ENCODE results near the gene NHERF1. TPM values are rescaled to one million over a fixed set of nuclear protein-coding genes. Genes with fewer than 3 reads are reported as not detected.

NHERF1 gene
- polyA plus RNA-seq, 5 donors = 37.9 to 74.9 (median 44.8) TPM

DNA sequence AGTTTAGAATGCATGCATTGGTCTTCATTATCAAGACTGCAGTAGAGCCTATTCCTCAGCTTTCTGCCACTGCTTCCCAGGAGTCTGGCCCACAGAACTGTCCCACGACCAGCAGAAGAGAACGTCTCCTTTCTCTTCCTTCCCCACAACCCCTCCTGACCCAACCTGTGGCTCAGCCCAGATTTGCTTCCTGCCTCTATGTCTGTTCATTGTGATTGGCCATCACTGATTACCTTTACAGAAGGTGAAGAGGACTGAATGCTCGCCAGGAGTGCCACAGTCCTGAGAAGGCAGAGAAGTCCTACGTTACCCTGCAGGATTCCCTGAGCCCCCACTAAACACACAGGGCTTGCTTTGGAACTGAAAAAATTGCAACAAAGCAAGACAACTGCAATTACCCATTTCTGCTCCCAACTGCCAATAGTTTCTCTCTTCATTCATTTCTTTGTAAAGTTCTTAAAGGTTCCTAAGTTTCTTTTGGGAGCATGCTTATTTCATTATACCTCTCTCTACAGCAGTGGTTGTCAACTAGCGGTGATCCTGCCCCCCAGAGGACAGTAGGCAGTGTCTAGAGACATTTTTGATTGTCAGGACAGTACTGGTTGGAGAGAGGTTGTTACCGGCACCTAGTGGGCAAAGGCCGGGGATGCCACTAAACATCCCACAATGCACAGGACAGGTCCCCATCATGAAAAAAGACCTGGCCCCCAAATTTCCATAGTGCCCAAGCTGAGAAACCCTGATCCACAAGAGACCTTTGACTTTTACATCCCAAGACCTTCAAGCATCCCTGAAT is 32.2 kb downstream of the NHERF1 start:
- no peak for DNase-seq

- DNase-seq = no peak
Observed at GRCh38 chr17:74782571-74782970, 34.1 kb downstream of the NHERF1 start.

GRCh38 chr17:74784125-74784810 is 35.8 kb downstream of the NHERF1 start:
- DNase-seq = no peak

DNA sequence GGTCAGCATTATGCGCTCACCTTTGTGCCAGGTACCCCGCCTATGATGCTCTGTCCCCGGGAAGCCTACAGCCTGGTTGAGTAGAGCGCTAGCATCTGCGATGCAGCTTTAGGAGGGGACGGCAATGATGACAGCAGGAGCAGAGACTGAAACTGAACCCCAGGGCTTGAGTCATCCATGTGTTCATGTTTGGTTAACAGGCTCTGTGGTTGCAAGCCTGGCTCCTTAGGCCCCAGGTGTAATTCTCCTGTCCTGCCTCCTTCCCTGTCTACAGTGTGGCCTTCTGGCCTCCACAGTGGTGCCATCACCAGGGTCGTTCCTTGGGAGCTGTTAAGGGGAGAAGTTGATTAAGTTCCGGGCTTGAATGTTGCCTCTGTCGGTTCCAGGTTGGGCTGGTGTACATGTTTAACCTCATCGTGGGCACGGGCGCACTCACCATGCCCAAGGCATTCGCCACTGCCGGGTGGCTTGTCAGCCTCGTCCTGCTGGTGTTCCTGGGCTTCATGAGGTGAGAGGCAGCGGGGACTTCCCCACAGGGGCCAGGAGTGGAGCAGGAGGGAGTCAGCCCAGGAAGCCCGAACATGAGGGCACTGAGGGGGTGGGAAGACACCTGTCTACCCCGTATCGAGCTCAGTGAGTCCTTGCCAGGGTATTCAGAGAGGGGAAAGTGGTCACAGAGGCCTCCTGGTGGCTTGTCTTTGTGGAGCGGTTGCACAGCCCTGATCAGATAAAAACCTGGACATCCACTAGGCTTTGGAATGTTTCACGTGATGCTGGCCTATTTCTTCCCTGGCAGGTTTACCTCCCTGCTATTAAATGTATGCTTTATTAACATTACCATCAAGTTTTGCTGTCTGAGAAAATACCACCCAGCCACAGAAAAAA is 36.9 kb downstream of the NHERF1 start:
- no peak for DNase-seq

- DNase-seq = no peak
Observed at GRCh38 chr17:74785981-74786360, 37.5 kb downstream of the NHERF1 start.

DNA sequence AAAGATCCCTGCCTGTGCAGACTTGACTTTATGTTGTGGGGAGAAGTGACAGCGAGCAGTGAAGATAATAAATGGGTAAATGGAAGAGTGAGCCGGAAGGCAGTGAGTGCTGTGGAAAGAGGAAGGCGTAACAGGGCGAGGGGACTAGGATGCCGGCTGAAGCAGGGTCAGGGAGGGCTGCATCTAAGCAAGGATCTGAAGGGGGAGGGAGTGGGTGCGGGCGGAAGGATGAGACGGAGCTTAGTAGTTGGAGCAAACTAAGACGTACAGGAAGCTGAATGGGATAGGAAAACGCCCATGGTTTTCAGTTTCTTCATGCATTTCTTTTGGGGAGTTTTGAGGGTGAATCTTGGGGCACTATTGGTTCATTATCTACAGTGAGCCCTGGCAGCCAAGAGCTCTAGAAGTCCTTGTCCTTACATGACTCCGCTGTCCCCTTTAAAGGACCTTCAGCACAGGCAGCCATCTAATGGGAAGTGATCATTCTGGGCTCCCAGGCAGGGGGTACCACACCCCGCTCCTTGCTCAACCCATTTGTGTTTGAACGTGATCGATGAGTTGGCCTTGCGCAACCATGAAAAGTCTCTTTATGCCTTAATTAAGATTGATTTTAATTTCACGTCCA is 38.1 kb downstream of the NHERF1 start:
- DNase-seq = no peak

DNA sequence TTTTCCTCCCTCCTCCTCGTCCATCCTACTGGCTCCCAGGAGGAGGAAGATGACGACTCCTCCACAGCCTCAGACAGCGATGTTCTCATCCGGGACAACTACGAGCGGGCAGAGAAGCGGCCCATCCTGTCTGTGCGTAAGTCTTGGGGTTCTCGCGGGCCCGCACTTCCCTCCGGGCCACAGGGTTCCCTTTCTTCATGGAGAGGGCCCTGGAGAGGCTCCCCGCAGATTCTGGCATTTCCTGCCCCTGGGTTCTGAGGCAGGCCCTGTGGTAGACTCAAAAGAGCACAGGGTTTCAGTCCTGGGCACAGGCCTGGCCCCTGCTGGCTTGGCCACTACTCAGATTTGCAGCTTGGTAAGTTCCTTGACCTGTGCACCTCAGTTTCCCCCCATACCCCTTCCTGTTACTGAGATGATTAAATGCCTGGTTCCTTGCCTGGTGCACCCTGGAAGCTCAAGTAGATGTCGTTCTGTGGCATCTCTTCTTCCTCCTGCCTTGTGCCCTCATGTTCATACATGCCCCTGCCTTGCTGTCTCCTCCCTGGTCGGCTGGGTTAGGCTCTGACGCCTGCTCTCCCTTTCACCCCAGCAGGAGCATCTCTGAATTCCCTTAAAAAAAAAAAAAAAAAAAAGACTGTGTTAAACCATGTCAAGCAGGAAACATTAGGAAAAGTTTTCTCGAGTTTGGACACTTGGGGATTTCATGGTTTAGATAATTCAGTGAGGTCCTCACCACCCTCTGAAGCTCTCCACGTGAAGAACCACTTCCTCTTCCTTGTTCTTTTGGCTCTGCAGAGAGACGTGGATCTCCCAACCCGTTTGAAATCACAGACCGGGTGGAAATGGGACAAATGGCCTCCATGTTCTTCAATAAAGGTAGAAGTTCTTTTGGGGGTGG is 42.0 kb downstream of the NHERF1 start:
- no peak for DNase-seq

DNA sequence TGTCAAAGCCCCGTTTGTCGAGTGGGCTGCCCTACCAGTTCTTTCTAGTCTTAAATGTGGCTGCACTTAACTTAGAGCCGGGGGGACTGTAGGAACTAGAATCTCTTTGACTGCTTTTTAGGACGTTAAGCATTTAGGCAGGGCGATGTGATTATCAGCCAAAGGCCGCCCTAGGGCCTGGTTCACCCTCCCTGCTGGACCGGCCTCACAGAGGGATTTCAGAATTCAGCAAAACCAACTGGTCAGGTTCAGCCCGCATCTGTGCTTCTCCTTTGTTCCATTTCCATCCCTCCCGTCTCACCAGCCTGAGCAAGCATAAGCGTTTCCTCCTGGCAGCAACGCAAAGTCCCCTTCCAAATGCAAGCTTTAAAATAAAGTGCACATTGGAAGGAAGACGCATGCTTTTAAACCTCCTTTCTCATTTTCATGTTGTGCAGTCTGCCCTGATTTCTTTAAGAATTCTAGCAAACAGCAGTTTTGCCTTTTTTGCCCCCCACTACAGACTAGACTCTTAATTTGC is 44.2 kb downstream of the NHERF1 start:
- no peak for DNase-seq

DNA sequence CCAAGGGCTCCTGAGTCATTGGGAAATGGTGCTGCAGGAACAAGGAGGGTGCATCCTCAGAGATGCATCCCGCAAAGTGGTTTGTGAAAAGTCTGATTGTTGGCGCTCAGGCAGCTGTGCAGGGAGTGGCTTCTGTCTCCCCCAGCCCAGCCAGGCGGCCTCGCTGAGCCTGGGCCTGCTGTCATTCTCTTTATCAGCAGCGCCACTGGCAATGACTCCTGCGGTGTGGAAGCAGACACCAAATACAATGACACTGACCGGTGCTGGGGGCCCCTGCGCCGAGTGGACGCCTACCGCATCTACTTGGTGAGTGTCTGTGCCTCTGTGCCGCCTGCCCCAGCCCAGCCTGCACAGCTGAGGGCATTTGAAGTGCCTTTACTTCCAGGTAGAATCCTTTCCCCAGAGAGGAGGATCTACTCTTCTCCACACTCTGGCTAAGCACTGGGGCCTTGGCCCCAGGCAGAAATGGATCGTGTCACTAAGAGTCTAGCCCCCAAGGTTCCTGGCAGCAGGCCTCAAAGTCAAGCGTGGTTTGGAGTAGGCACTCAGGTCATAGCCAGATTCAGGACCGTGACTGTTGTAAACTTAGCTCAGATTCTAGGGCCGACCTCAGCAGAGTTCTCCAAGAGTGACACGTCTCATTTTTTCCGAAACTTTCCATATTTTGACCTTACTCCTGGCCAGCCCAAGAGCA is 47.0 kb downstream of the NHERF1 start:
- DNase-seq = no peak

- DNase-seq = no peak
Observed at GRCh38 chr17:74796211-74796610, 47.8 kb downstream of the NHERF1 start.

DNA sequence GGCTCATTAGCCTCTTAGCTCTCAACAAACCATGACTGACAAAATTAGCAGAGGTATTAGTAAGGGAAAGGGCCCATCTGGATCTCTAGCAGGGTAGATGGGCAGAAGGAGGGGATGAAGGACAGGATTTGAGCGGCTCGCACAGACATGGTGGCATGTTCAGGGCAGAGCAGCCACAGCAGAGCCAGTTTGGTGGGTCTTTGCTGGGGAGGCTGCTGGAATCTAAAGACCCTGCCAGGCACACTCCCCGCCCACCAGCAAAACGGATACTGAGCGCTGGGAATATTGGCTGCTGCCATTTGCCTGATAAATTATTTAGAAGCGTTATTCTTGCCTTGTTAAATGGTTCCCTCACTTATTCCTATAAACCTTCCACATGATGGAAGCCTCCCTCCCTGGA is 48.4 kb downstream of the NHERF1 start:
- DNase-seq = no peak

- no peak for DNase-seq
Observed at GRCh38 chr17:74797824-74798223, 49.4 kb downstream of the NHERF1 start.

GRCh38 chr17:74798239-74798707 is 49.8 kb downstream of the NHERF1 start:
- DNase-seq = no peak

GRCh38 chr17:74799097-74799496 is 50.7 kb downstream of the NHERF1 start:
- DNase-seq = no peak

- no peak for DNase-seq
Observed at GRCh38 chr17:74800531-74800930, 52.1 kb downstream of the NHERF1 start.

- DNase-seq = no peak
Observed at GRCh38 chr17:74801896-74802295, 53.5 kb downstream of the NHERF1 start.

DNA sequence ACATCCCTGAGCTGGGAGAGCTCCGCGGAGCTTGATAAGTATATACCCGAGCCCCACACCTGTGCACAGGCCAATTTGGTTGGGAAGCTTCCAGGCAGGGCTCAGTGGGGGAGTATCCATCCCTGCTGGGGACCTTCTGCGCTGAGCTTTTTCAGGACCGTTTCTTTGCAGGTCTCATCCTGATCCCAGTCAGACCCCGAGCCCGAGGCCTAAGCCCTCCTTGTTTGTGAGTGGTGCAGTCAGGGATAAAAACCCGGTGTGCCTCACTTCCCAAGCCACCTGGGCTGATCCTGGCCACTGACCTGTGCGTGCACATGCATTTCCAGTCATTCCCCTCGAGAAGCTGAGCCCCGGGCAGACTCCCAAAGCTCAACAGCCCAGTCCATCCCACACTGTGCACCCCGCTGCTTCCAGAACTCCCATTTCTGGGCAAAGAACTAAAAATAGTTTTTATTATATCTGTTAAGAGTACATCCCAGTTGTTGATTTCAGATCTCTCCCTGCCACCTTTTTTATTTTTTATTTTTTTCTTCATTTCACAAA is 55.0 kb downstream of the NHERF1 start:
- DNase-seq = no peak

DNA sequence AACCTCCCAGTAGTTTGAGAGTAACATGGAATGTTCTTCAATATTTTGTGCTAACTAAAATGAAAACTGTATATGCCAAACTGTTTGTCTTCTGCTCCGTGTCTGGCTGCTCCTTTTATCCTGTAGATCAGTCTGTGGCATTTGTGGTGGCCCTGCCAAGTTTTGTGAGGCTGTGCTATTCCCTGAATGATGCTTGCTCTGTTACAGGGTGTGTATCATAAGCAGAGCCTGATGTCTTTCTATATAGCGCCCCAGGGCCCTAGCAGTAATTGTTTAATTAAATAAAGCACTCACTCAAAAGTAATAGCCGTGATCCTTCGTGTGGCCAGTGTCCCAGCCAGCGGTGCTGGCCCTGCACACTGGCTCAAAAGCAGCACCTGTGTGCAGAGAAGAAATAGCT is 55.5 kb downstream of the NHERF1 start:
- no peak for DNase-seq

- no peak for DNase-seq
Observed at GRCh38 chr17:74804683-74805082, 56.3 kb downstream of the NHERF1 start.

DNA sequence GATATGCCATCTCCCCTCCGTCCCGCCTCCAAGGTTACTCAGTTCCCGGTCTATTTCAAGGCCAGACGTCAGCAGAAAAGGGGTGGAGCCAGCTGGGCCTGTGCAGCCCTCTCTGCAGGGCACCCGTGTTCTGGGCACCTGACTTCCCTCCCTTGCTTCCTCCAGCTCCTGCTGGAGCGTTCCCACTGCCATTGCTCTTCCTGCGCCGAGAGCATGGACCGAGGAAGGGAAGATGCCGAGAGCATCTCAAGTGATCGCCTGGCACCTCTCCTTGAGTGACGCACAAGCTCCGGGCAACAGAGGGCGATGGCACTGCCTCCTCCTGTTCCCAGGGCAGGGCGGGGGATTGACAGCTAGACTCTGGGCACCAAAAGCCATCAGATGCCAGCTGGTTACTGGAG is 57.2 kb downstream of the NHERF1 start:
- DNase-seq = no peak

All from right lung (tissue), 5 donors.